Measurements from ENCODE around the gene GPR173. TPM values are rescaled to one million over a fixed set of nuclear protein-coding genes. Genes with fewer than 3 reads are reported as not detected.
A peak's percentile ranks its signal among the peaks of the same experiment; 100 is the strongest.

GPR173 gene
- total RNA-seq, 1 donor from 2014 or later = 29.0 TPM

- Mint-ChIP-seq H3K27ac (no peak overlapping the region), H3K4me1 (no peaks in the 10 kb centered on the region), H3K9me3 (peaks cover 14% of the 10 kb centered on the region), H3K4me3 (no peak overlapping the region), H3K36me3 (peaks cover 4% of the 10 kb centered on the region), H3K27me3 (ENCODE audit: low read depth) (no peaks in the 10 kb centered on the region)
- no peak for DNase-seq (ENCODE audit: low spot score in 2 of 2, unreplicated experiment in 2 of 2)
- no peak for TF ChIP-seq CTCF (IDR thresholded peaks at IDR 0.05; ENCODE audit: unreplicated experiment)
These were observed 66.9 kb downstream of the GPR173 start for GRCh38 chrX:53115550-53115874.

- H3K36me3 Mint-ChIP-seq = peaks cover 4% of the 10 kb centered on the region
- no peak for DNase-seq (ENCODE audit: low spot score in 2 of 2, unreplicated experiment in 2 of 2)
- H3K27ac Mint-ChIP-seq = peak overlapping the region; percentile 0
- H3K4me3 Mint-ChIP-seq = no peak overlapping the region
- no peaks in the 10 kb centered on the region for H3K4me1 Mint-ChIP-seq
- H3K9me3 Mint-ChIP-seq = peaks cover 14% of the 10 kb centered on the region
- H3K27me3 Mint-ChIP-seq (ENCODE audit: low read depth) = no peaks in the 10 kb centered on the region
- TF ChIP-seq CTCF (IDR thresholded peaks at IDR 0.05; ENCODE audit: unreplicated experiment) = no peak
These were observed 67.5 kb downstream of the GPR173 start for GRCh38 chrX:53116101-53116500.

- Mint-ChIP-seq H3K27me3 (ENCODE audit: low read depth) (no peaks in the 10 kb centered on the region), H3K4me3 (no peak overlapping the region), H3K9me3 (peaks cover 33% of the 10 kb centered on the region), H3K36me3 (peaks cover 8% of the 10 kb centered on the region), H3K27ac (no peak overlapping the region), H3K4me1 (no peaks in the 10 kb centered on the region)
- TF ChIP-seq CTCF (IDR thresholded peaks at IDR 0.05; ENCODE audit: unreplicated experiment) = no peak
- DNase-seq (ENCODE audit: low spot score in 2 of 2, unreplicated experiment in 2 of 2) = no peak
These were observed 73.4 kb downstream of the GPR173 start for GRCh38 chrX:53122013-53122412.

GRCh38 chrX:53125506-53125905 is 76.9 kb downstream of the GPR173 start:
- Mint-ChIP-seq H3K27me3 (ENCODE audit: low read depth) (no peaks in the 10 kb centered on the region), H3K4me1 (no peaks in the 10 kb centered on the region), H3K27ac (no peak overlapping the region), H3K9me3 (peaks cover 34% of the 10 kb centered on the region), H3K4me3 (no peak overlapping the region), H3K36me3 (peaks cover 8% of the 10 kb centered on the region)
- TF ChIP-seq CTCF (IDR thresholded peaks at IDR 0.05; ENCODE audit: unreplicated experiment) = no peak
- no peak for DNase-seq (ENCODE audit: low spot score in 2 of 2, unreplicated experiment in 2 of 2)

- Mint-ChIP-seq H3K27me3 (ENCODE audit: low read depth) (no peaks in the 10 kb centered on the region), H3K4me3 (no peak overlapping the region), H3K27ac (no peak overlapping the region), H3K4me1 (no peaks in the 10 kb centered on the region), H3K36me3 (peaks cover 8% of the 10 kb centered on the region), H3K9me3 (peaks cover 34% of the 10 kb centered on the region)
- no peak for TF ChIP-seq CTCF (IDR thresholded peaks at IDR 0.05; ENCODE audit: unreplicated experiment)
- DNase-seq (ENCODE audit: low spot score in 2 of 2, unreplicated experiment in 2 of 2) = no peak
These were observed 77.8 kb downstream of the GPR173 start for GRCh38 chrX:53126377-53126776.

GRCh38 chrX:53128097-53128749 is 79.6 kb downstream of the GPR173 start:
- Mint-ChIP-seq H3K9me3 (peaks cover 35% of the 10 kb centered on the region), H3K4me1 (no peaks in the 10 kb centered on the region), H3K27me3 (ENCODE audit: low read depth) (no peaks in the 10 kb centered on the region), H3K27ac (no peak overlapping the region), H3K36me3 (peaks cover 11% of the 10 kb centered on the region), H3K4me3 (no peak overlapping the region)
- DNase-seq (ENCODE audit: low spot score in 2 of 2, unreplicated experiment in 2 of 2) = no peak
- TF ChIP-seq CTCF (IDR thresholded peaks at IDR 0.05; ENCODE audit: unreplicated experiment) = no peak
